SK-N-MC (cell line): ENCODE results near the gene EDC3.
"Not testable (repeated sequence)": the region's sequence is repeated elsewhere in the genome, so short reads cannot be mapped to it uniquely, and the experiment has no call there.

Experiments
- DNase-seq: peaks from one replicate; pipeline ENCODE4 v3.0.0-alpha.2; 2011; ENCODE audit warnings: low read depth, low spot score
- H3K27ac ChIP-seq: fragments of 200-600 bp; sonication (generic); 2 replicates; pipeline ENCODE4 v1.5.1; 2016; ENCODE audit warnings: mixed run types
- H3K36me3 ChIP-seq: fragments of 200-600 bp; sonication (generic); 2 replicates; pipeline ENCODE4 v1.6.1; 2017; ENCODE audit warnings: antibody characterized with exemption, low read length, mixed read lengths; ENCODE audit not compliant: insufficient read depth
- H3K4me3 ChIP-seq: fragments of 200-600 bp; sonication (generic); 2 replicates; pipeline ENCODE4 v1.5.1; 2016
- H3K9ac ChIP-seq: fragments of 200-600 bp; sonication (generic); 2 replicates; pipeline ENCODE4 v1.8.0; 2017; ENCODE audit warnings: mixed run types, mixed read lengths; ENCODE audit not compliant: insufficient read length
- H3K9me3 ChIP-seq: fragments of 200-600 bp; sonication (generic); 2 replicates; pipeline ENCODE4 v1.6.1; 2017; ENCODE audit warnings: low read depth, mild to moderate bottlenecking, antibody characterized with exemption, low read length, moderate library complexity, mixed read lengths
- EZH2 ChIP-seq: fragments of 200-600 bp; sonication (generic); IDR thresholded peaks from one replicate; pipeline ENCODE4 v1.6.1; 2017; ENCODE audit warnings: antibody characterized with exemption
- FOXP2 ChIP-seq: optimal IDR thresholded peaks from 2 replicates; pipeline ENCODE3; 2011; ENCODE audit warnings: mild to moderate bottlenecking, moderate library complexity; ENCODE audit not compliant: insufficient read depth; ENCODE audit errors: extremely low read length, control extremely low read depth
- POLR2AphosphoS5 ChIP-seq: IDR thresholded peaks from 2 replicates; pipeline ENCODE4 v1.6.1; 2012; ENCODE audit warnings: mild to moderate bottlenecking, low read depth, low read length, borderline replicate concordance

Gene EDC3

GRCh38 chr15:74662064-74662860 is 33.6 kb downstream of the EDC3 start:
- peaks cover 7% of the 10 kb centered on the region; the same call in 1 of the 2 replicates for H3K36me3 ChIP-seq
- H3K27ac ChIP-seq = no peak overlapping the region
- H3K9me3 ChIP-seq = no peaks in the 10 kb centered on the region
- H3K9ac ChIP-seq = no peak overlapping the region
- TF ChIP-seq EZH2 = no peak
- TF ChIP-seq FOXP2 = no peak
- no peak for TF ChIP-seq POLR2AphosphoS5
- no peak for DNase-seq
- no peak overlapping the region for H3K4me3 ChIP-seq

GRCh38 chr15:74661280-74661679 is 34.5 kb downstream of the EDC3 start:
- not testable (repeated sequence) for H3K9ac ChIP-seq, H3K4me3 ChIP-seq, DNase-seq, H3K27ac ChIP-seq, H3K36me3 ChIP-seq, H3K9me3 ChIP-seq

- Histone ChIP-seq H3K4me3 (no peak overlapping the region), H3K9ac (no peak overlapping the region), H3K36me3 (peaks cover 9% of the 10 kb centered on the region; the same call in 1 of the 2 replicates), H3K9me3 (no peaks in the 10 kb centered on the region), H3K27ac (no peak overlapping the region)
- no peak for DNase-seq
- TF ChIP-seq FOXP2 (no peak), EZH2 (no peak), POLR2AphosphoS5 (no peak)
Measured at GRCh38 chr15:74657846-74658245, 38.0 kb downstream of the EDC3 start.

- Histone ChIP-seq H3K4me3 (no peak overlapping the region), H3K9me3 (no peaks in the 10 kb centered on the region), H3K36me3 (peaks cover 9% of the 10 kb centered on the region; the same call in 1 of the 2 replicates), H3K27ac (no peak overlapping the region), H3K9ac (no peak overlapping the region)
- TF ChIP-seq POLR2AphosphoS5 (no peak), FOXP2 (no peak), EZH2 (no peak)
- no peak for DNase-seq
Measured at GRCh38 chr15:74656935-74657535, 38.8 kb downstream of the EDC3 start.

GRCh38 chr15:74655424-74655823 is 40.4 kb downstream of the EDC3 start:
- H3K9ac ChIP-seq = no peak overlapping the region
- no peak overlapping the region for H3K4me3 ChIP-seq
- TF ChIP-seq POLR2AphosphoS5 = no peak
- no peak for TF ChIP-seq EZH2
- TF ChIP-seq FOXP2 = no peak
- H3K9me3 ChIP-seq = no peaks in the 10 kb centered on the region
- DNase-seq = no peak
- no peak overlapping the region for H3K27ac ChIP-seq
- H3K36me3 ChIP-seq = peaks cover 14% of the 10 kb centered on the region

- Histone ChIP-seq H3K4me3 (no peak overlapping the region), H3K9ac (no peak overlapping the region), H3K27ac (no peak overlapping the region), H3K36me3 (peaks cover 14% of the 10 kb centered on the region), H3K9me3 (no peaks in the 10 kb centered on the region)
- no peak for TF ChIP-seq EZH2
- no peak for TF ChIP-seq FOXP2
- no peak for TF ChIP-seq POLR2AphosphoS5
- DNase-seq = no peak
Measured at GRCh38 chr15:74653426-74654102, 42.3 kb downstream of the EDC3 start.

GRCh38 chr15:74651242-74651741 is 44.5 kb downstream of the EDC3 start:
- no peaks in the 10 kb centered on the region for H3K9me3 ChIP-seq
- no peak for DNase-seq
- no peak overlapping the region for H3K4me3 ChIP-seq
- TF ChIP-seq FOXP2 (no peak), POLR2AphosphoS5 (no peak), EZH2 (no peak)
- peaks cover 14% of the 10 kb centered on the region for H3K36me3 ChIP-seq
- H3K27ac ChIP-seq = no peak overlapping the region
- H3K9ac ChIP-seq = no peak overlapping the region

GRCh38 chr15:74648051-74648842 is 47.6 kb downstream of the EDC3 start:
- Histone ChIP-seq H3K9ac (no peak overlapping the region), H3K9me3 (no peaks in the 10 kb centered on the region), H3K36me3 (peaks cover 7% of the 10 kb centered on the region), H3K27ac (peak overlapping the region; percentile 42; the same call in 1 of the 2 replicates), H3K4me3 (no peak overlapping the region)
- TF ChIP-seq POLR2AphosphoS5 (no peak), FOXP2 (no peak), EZH2 (no peak)
- no peak for DNase-seq

- Histone ChIP-seq H3K4me3 (no peak overlapping the region), H3K9ac (no peak overlapping the region), H3K27ac (no peak overlapping the region), H3K36me3 (peaks cover 4% of the 10 kb centered on the region; the same call in 1 of the 2 replicates), H3K9me3 (no peaks in the 10 kb centered on the region)
- no peak for DNase-seq
- TF ChIP-seq FOXP2 (no peak), EZH2 (no peak), POLR2AphosphoS5 (no peak)
Measured at GRCh38 chr15:74646480-74646879, 49.3 kb downstream of the EDC3 start.
